ENCODE measurements around the gene RSAD2. TPM values are rescaled to one million over a fixed set of nuclear protein-coding genes. Genes with fewer than 3 reads are reported as not detected.
A peak's percentile ranks its signal among the peaks of the same experiment; 100 is the strongest.

The RSAD2 gene
- total and polyA plus RNA-seq, 9 of the 15 experiments (the other 6 are each of a cell fraction or from before 2014, with no cell fraction given): 0.15 to 1.4 (median 0.28) TPM

DNA sequence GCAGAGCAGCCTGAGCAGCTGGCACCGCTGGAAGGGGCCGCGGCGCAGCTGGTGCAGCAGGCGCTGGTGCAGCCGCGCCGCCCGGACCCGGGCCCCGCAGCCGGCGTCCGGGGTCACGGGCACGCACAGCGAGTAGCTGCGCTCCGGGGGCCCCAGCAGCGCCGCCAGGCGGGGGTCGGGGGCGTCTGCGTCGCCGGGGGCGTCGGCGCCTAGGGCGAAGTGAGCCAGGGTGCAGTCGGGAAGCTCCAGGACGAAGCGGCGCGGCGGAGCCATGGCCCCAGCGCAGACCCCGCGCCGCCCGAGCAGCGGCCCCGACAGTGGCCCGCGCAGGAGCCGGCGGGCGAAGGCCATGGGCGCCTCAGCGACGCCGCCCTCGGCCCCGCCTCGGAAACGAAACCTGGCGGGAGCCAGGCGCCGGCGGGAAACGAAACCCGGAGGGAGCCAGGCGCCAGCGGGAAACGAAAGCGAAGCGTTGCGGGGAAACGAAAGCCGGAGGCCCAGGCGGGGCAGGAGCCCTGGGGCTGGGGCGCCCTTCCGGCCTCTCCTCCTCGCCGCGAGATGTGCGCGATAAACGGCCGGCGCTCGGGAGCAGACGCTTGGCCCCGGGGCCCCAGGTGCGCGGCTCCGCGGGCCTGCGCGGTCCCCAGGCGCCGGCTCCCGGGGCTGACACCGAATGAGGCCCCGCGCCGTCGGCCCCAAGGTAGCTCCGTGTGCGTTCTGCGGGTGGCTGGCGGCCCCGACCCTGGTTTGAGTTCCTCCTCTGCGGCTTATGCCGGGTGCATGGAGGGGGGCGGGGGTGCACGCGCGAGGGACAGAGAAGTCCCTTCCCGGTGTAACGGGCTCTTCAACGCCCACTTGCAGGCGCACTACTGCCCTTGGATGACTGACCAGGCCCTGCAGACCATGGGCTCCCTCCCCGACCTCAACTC is 12.0 kb upstream of the RSAD2 start, which contains the start of gene CMPK2 (continued):
- TF ChIP-seq ZNF408 (CRISPR knock-in tag; IDR thresholded peaks at IDR 0.05; ENCODE audit: low read depth): no peak
- no peak; the same call in 1 of the 2 replicates for TF ChIP-seq ZNF134 (CRISPR knock-in tag; conservative IDR thresholded peaks at IDR 0.05)
- TF ChIP-seq ZNF561 (CRISPR knock-in tag; conservative IDR thresholded peaks at IDR 0.05): no peak
- no peak for TF ChIP-seq EWSR1 (IDR thresholded peaks at IDR 0.05; ENCODE audit: borderline replicate concordance, low read depth, partially characterized antibody)
- no peak for TF ChIP-seq NR2C1 (IDR thresholded peaks at IDR 0.05)
- TF ChIP-seq NR2C1 (tag; IDR thresholded peaks at IDR 0.05): no peak
- TF ChIP-seq, protein P1, sequence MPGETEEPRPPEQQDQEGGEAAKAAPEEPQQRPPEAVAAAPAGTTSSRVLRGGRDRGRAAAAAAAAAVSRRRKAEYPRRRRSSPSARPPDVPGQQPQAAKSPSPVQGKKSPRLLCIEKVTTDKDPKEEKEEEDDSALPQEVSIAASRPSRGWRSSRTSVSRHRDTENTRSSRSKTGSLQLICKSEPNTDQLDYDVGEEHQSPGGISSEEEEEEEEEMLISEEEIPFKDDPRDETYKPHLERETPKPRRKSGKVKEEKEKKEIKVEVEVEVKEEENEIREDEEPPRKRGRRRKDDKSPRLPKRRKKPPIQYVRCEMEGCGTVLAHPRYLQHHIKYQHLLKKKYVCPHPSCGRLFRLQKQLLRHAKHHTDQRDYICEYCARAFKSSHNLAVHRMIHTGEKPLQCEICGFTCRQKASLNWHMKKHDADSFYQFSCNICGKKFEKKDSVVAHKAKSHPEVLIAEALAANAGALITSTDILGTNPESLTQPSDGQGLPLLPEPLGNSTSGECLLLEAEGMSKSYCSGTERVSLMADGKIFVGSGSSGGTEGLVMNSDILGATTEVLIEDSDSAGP (CRISPR knock-in tag; IDR thresholded peaks at IDR 0.05): no peak
- TF ChIP-seq SMARCB1 (IDR thresholded peaks at IDR 0.05; ENCODE audit: insufficient read length, low read depth): no peak
- no peak for TF ChIP-seq RBM15 (IDR thresholded peaks at IDR 0.05; ENCODE audit: insufficient read depth, low read length)
- TF ChIP-seq TRIM24 (IDR thresholded peaks at IDR 0.05): peak in 1 of 2 experiments; percentile 68; a peak in 1 of 4 replicates
- no peak for TF ChIP-seq KDM1A (IDR thresholded peaks at IDR 0.05)
- TF ChIP-seq YBX1 (IDR thresholded peaks at IDR 0.05): no peak
- peak; percentile 66; the same call in 1 of the 2 replicates for TF ChIP-seq CBFB (CRISPR knock-in tag; IDR thresholded peaks at IDR 0.05)
- TF ChIP-seq ETV1 (tag; conservative IDR thresholded peaks at IDR 0.05; ENCODE audit: low read depth): peak; percentile 90
- TF ChIP-seq GABPB1 (CRISPR knock-in tag; IDR thresholded peaks at IDR 0.05): peak; percentile 78; the same call in 1 of the 2 replicates
- TF ChIP-seq BDP1 (IDR thresholded peaks at IDR 0.05; ENCODE audit: insufficient read depth, insufficient read length): no peak
- no peak for TF ChIP-seq CC2D1A (IDR thresholded peaks at IDR 0.05)
- TF ChIP-seq GTF2E2 (tag; IDR thresholded peaks at IDR 0.05): peak; percentile 65; the same call in 1 of the 2 replicates
- TF ChIP-seq, protein P2, sequence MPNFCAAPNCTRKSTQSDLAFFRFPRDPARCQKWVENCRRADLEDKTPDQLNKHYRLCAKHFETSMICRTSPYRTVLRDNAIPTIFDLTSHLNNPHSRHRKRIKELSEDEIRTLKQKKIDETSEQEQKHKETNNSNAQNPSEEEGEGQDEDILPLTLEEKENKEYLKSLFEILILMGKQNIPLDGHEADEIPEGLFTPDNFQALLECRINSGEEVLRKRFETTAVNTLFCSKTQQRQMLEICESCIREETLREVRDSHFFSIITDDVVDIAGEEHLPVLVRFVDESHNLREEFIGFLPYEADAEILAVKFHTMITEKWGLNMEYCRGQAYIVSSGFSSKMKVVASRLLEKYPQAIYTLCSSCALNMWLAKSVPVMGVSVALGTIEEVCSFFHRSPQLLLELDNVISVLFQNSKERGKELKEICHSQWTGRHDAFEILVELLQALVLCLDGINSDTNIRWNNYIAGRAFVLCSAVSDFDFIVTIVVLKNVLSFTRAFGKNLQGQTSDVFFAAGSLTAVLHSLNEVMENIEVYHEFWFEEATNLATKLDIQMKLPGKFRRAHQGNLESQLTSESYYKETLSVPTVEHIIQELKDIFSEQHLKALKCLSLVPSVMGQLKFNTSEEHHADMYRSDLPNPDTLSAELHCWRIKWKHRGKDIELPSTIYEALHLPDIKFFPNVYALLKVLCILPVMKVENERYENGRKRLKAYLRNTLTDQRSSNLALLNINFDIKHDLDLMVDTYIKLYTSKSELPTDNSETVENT (CRISPR knock-in tag; IDR thresholded peaks at IDR 0.05): no peak
- TF ChIP-seq DNMT1 (IDR thresholded peaks at IDR 0.05): no peak
- no peak for TF ChIP-seq HEY1 (CRISPR knock-in tag; IDR thresholded peaks at IDR 0.05; ENCODE audit: borderline replicate concordance)
- TF ChIP-seq, protein P3, sequence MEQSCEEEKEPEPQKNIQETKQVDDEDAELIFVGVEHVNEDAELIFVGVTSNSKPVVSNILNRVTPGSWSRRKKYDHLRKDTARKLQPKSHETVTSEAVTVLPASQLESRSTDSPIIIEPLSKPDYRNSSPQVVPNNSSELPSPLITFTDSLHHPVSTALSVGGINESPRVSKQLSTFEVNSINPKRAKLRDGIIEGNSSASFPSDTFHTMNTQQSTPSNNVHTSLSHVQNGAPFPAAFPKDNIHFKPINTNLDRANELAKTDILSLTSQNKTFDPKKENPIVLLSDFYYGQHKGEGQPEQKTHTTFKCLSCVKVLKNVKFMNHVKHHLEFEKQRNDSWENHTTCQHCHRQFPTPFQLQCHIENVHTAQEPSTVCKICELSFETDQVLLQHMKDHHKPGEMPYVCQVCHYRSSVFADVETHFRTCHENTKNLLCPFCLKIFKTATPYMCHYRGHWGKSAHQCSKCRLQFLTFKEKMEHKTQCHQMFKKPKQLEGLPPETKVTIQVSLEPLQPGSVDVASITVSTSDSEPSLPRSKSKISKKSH (CRISPR knock-in tag; IDR thresholded peaks at IDR 0.05): no peak
- no peak for TF ChIP-seq ZEB2 (IDR thresholded peaks at IDR 0.05)
- TF ChIP-seq MYNN (IDR thresholded peaks at IDR 0.05): no peak
- TF ChIP-seq MYNN (CRISPR knock-in tag; IDR thresholded peaks at IDR 0.05): no peak
